GM10266 (cell line): ENCODE results near the gene RPA3.

Experiments
- DNase-seq: peaks from one replicate; pipeline ENCODE4 v3.0.0; 2012; ENCODE audit errors: extremely low spot score
- CTCF ChIP-seq: IDR thresholded peaks from 2 replicates; pipeline ENCODE4 v1.5.1; 2012; ENCODE audit warnings: mild to moderate bottlenecking, low read depth; ENCODE audit not compliant: control insufficient read depth, insufficient read depth; ENCODE audit errors: missing control alignments

RPA3 gene

DNA sequence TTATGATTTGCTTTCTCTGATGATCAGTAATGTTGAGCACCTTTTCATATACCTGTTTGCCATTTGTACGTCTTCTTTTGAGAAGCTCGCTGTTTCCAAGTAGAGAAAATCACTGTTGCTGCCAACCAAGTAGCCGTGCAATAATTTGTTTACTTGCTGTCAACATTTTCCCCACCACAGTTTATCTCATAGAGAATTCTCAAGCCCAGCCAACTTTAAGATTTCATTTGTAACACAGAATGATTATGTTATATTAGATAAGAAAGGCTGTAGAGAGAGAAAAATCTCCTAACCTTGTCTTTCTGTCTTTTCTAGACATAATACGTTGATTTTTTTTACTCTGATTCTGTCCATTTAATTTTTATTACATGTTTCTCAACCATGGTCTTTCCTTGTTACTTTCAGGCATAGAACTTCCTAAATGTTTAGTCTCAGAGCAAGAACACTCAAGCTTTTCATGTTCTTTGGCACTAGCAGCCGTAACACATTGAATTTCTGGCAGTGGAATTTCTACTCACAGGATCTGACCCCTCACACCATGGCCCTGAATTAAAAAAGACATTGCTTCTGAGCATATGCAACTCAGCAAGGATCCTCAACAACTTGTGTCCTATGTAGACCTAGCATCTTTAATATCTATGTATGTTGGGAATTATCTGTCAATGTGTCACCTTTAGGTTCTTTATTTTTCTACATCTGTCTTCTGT, 23.1 kb downstream of the RPA3 start:
- no peak for DNase-seq

GRCh38 chr7:7694542-7694941, 23.9 kb downstream of the RPA3 start:
- TF ChIP-seq CTCF = no peak
- DNase-seq = no peak

More for the DNA sequence above, 23.1 kb downstream of the RPA3 start:
- no peak for TF ChIP-seq CTCF

DNA sequence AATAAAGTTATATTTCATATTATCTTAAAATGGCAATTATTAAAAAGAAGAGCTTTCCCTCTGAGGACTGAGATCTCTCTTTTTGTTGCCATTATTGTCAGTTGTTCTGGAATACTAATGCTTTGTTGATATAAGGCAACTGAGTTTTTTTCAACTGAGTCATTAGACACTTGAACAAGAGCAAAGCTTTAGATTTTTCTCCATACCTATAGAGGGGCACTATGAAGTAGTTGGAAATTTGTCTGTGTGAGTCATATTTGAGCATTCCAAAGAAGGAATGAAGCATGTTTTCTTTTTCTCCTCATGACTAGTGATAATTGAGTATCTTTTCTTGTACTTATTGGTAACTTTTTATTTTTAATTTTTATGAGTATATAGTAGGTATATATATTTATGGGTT, 24.5 kb downstream of the RPA3 start:
- DNase-seq = no peak
- TF ChIP-seq CTCF = no peak

- no peak for DNase-seq
- no peak for TF ChIP-seq CTCF
These were observed 29.5 kb downstream of the RPA3 start for GRCh38 chr7:7688956-7689355.

DNA sequence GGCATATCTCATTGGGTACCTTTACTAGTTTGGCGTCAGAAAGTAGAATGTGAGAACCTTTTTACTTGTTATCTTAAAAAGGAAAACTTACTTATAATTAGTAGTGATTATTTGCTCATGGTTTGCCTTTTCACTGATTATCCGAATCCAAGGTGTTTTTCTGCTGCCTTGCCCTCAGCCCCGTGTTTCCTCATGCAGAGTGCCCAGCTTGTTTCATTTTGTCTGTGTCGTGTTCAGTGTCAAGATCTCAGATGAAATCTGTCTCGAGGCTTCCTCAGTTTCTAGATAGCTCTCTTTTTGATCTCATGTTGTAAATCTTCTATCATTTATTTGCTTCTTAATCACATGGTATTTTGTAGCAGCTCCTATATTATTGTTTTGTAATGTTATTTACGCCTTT, 30.1 kb downstream of the RPA3 start:
- DNase-seq = no peak

DNA sequence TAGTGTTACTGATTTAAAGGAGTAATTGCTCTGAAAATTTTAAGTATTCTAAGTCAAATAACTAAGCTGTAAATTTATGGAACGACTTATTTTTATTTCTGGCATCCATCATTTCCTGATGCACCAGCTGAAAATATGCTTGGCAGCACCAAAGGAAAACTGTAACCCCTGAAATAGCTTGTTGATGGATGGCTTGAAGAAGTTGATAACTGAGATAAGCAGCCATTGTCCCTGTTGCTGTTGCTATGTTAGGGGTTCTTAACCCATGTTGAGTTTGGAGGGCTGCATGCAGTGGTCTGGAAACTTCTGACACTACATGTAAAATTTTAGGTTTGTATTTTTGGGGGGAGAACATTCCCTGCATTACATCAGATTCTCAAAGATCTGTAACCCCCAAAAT, 30.6 kb downstream of the RPA3 start:
- no peak for DNase-seq
- no peak for TF ChIP-seq CTCF

More for the DNA sequence above, 30.1 kb downstream of the RPA3 start:
- no peak for TF ChIP-seq CTCF

DNA sequence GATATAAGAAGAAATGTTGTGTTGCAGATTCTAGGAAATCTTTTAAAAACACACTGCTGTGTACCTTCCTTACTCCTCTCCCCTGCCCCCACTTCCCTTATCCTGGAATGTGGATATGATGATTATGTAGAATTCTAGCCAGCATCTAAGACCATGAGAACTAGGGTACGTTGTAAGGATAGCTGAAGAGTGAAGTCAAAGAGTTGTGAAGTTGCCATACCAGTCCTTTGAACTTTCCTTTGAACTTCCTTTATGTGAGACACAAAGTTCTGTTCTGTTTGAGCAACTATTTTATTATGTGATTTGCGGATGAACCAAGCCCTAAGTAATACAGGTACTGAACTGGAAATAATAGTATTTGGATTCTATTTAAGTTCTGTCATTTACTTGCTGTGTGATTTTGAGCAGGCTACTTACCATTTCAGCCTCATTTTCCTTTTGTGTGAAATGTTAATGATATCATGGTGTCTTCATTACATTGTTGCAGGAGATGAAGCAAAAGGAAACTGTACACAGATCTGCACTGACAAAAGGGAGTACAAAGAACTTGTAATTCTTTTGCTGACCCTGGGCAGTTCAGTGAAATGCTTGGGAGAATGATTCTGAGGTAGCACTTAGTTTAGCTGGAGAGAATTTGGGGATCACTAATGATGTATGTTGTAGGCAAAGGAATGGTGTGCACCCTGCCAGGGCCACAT, 31.4 kb downstream of the RPA3 start:
- DNase-seq = no peak
- TF ChIP-seq CTCF = no peak
